ENCODE data around the gene FIGNL2. TPM values are rescaled to one million over a fixed set of nuclear protein-coding genes. Genes with fewer than 3 reads are reported as not detected.
"Not testable (repeated sequence)": the region's sequence is repeated elsewhere in the genome, so short reads cannot be mapped to it uniquely, and the experiment has no call there.

Gene FIGNL2
- total RNA-seq, 1 experiment from 2014 or later: not detected

- 0 out of 2 replicates have a peak, but pooled peaks cover 6% of the 10 kb centered on the region for H3K9me3 ChIP-seq (ENCODE audit: low read length)
- no peaks in the 10 kb centered on the region for H3K27me3 ChIP-seq (ENCODE audit: low read length)
- no peak within 1 kb of the TSS for H2AFZ ChIP-seq (ENCODE audit: low read length)
- no peaks in the 10 kb centered on the region for H3K36me3 ChIP-seq (ENCODE audit: low read depth, low read length)
- no peak within 1 kb of the TSS for H3K4me2 ChIP-seq (ENCODE audit: low read length)
- no peak within 1 kb of the TSS for H3K9ac ChIP-seq (ENCODE audit: low read length)
- no peaks in the 10 kb centered on the region for H3K79me2 ChIP-seq (ENCODE audit: low read length)
- DNase-seq (no peak), ATAC-seq (no peak)
- H3K4me3 ChIP-seq (ENCODE audit: low read length): no peak within 1 kb of the TSS
- H3K9me2 ChIP-seq (replicated peaks; ENCODE audit: low read length): no peaks in the 10 kb centered on the region
- intact Hi-C loops (cut with micrococcal nuclease): no loop called here
- H3F3A ChIP-seq (ENCODE audit: low read length, unreplicated experiment): no peaks in the 10 kb centered on the region
- BruUV-seq (replicated peaks): no TSS peak
- peaks cover 7% of the 10 kb centered on the region; the same call in 1 of the 2 replicates for H3K4me1 ChIP-seq (ENCODE audit: insufficient read depth, low read length)
- CTCF ChIA-PET: no interaction called here
- TF ChIP-seq EZH2phosphoT487 (IDR thresholded peaks at IDR 0.05; ENCODE audit: borderline replicate concordance, low read length): no peak
- TF ChIP-seq EZH2 (IDR thresholded peaks at IDR 0.05; ENCODE audit: low read length, unreplicated experiment): no peak
- no peak for TF ChIP-seq CTCF (conservative IDR thresholded peaks at IDR 0.05; ENCODE audit: low read depth, low read length)
- POLR2A ChIA-PET (ENCODE audit: unreplicated experiment): no interaction called here
- no peak within 1 kb of the TSS for H3K27ac ChIP-seq (ENCODE audit: low read length)
- no peaks in the 10 kb centered on the region for H4K20me1 ChIP-seq (ENCODE audit: low read length)
Observed at GRCh38 chr12:51887476-51888315, 39.2 kb upstream of the FIGNL2 start, which contains the start of gene ANKRD33. Gene ANKRD33 (plus strand): TSS chr12:51888103. CDS start chr12:51888187, 84 bp downstream.

DNA sequence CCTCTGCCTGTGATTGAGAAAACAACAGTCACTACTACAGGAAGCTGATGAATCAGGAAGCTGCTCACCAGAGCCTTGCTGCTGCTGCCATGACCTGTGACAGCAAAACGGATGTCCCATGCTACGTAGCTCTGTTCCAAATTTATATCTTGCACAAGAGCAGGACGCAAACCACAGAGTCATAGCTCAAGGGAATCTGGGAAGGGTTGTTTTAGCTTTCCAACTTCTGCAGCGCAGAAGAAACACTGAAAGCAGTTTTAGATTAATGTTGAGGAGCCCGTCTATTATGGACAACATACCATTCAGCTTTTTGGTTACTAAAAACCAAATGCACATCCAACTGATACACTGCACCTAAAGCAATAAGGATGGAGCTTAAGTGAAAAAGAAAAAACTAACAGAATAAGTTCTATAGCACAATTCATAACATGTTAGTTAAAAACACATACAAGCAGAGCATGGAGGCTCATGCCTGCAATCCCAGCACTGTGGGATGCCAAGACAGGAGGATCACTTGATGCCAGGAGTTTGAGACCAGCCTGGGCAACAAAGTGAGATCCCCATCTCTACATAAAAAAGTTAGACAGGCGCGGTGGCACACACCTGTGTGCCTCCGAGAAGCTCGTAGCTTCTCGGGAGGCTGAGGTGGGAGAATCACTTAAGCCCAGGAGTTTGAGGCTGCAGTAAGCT, 37.6 kb upstream of the FIGNL2 start:
- no peaks in the 10 kb centered on the region for H3K36me3 ChIP-seq (ENCODE audit: low read depth, low read length)
- no TSS peak for BruUV-seq (replicated peaks)
- no peaks in the 10 kb centered on the region for H4K20me1 ChIP-seq (ENCODE audit: low read length)
- H3K9me3 ChIP-seq (ENCODE audit: low read length): 0 out of 2 replicates have a peak, but pooled peaks cover 6% of the 10 kb centered on the region
- POLR2A ChIA-PET (ENCODE audit: unreplicated experiment): no interaction called here
- no peaks in the 10 kb centered on the region for H3K9me2 ChIP-seq (replicated peaks; ENCODE audit: low read length)
- H3K4me3 ChIP-seq (ENCODE audit: low read length): no peak overlapping the region
- peaks cover 7% of the 10 kb centered on the region; the same call in 1 of the 2 replicates for H3K4me1 ChIP-seq (ENCODE audit: insufficient read depth, low read length)
- TF ChIP-seq EZH2 (IDR thresholded peaks at IDR 0.05; ENCODE audit: low read length, unreplicated experiment) (no peak), CTCF (conservative IDR thresholded peaks at IDR 0.05; ENCODE audit: low read depth, low read length) (no peak), EZH2phosphoT487 (IDR thresholded peaks at IDR 0.05; ENCODE audit: borderline replicate concordance, low read length) (no peak)
- peak; percentile 95 for ATAC-seq
- CTCF ChIA-PET: interaction anchor here (0.8 to 1.2 kb wide), 3 partner anchors 11 to 140 kb away, joined by 3 to 7 read pairs (median 4); no protein-coding TSS in a partner anchor
- H3K9ac ChIP-seq (ENCODE audit: low read length): no peak overlapping the region
- H3K79me2 ChIP-seq (ENCODE audit: low read length): no peaks in the 10 kb centered on the region
- DNase-seq: peak; percentile 83
- peak overlapping the region; percentile 32; the same call in 1 of the 2 replicates for H3K4me2 ChIP-seq (ENCODE audit: low read length)
- intact Hi-C loops (cut with micrococcal nuclease): no loop called here
- no peaks in the 10 kb centered on the region for H3F3A ChIP-seq (ENCODE audit: low read length, unreplicated experiment)
- peak overlapping the region; percentile 34 for H3K27ac ChIP-seq (ENCODE audit: low read length)
- no peaks in the 10 kb centered on the region for H3K27me3 ChIP-seq (ENCODE audit: low read length)
- H2AFZ ChIP-seq (ENCODE audit: low read length): peak overlapping the region; percentile 63

- Histone ChIP-seq H2AFZ (ENCODE audit: low read length) (peak overlapping the region; percentile 63; the same call in 1 of the 2 replicates), H3K4me2 (ENCODE audit: low read length) (peak overlapping the region; percentile 32; the same call in 1 of the 2 replicates)
- H3K4me3 ChIP-seq (ENCODE audit: low read length); H4K20me1 ChIP-seq (ENCODE audit: low read length); ATAC-seq; H3K4me1 ChIP-seq (ENCODE audit: insufficient read depth, low read length); H3F3A ChIP-seq (ENCODE audit: low read length, unreplicated experiment); H3K27me3 ChIP-seq (ENCODE audit: low read length); H3K9me3 ChIP-seq (ENCODE audit: low read length); H3K9me2 ChIP-seq (replicated peaks; ENCODE audit: low read length); H3K27ac ChIP-seq (ENCODE audit: low read length); intact Hi-C loops (cut with micrococcal nuclease); POLR2A ChIA-PET (ENCODE audit: unreplicated experiment); DNase-seq; BruUV-seq (replicated peaks); H3K79me2 ChIP-seq (ENCODE audit: low read length); H3K36me3 ChIP-seq (ENCODE audit: low read depth, low read length); H3K9ac ChIP-seq (ENCODE audit: low read length): not testable (repeated sequence)
- CTCF ChIA-PET: interaction anchor here (0.8 to 1.2 kb wide), 3 partner anchors 10 to 141 kb away, joined by 3 to 7 read pairs (median 4); no protein-coding TSS in a partner anchor
Observed at GRCh38 chr12:51885294-51886020, 36.9 kb upstream of the FIGNL2 start.

All from PC-3 (cell line).